SU-DHL-6 (cell line): ENCODE measurements around the gene NDUFA8.

Source experiments
- H2AFZ ChIP-seq: fragments of 200-600 bp; sonication (generic); 2 replicates; pipeline ENCODE4 v1.6.1; 2014; ENCODE audit warnings: low read depth, mild to moderate bottlenecking, moderate library complexity, mixed read lengths, antibody characterized with exemption, low read length; ENCODE audit not compliant: severe bottlenecking
- H3F3A ChIP-seq: fragments of 200-600 bp; shearing (Covaris generic); 2 replicates; pipeline ENCODE4 v1.6.0; 2016; ENCODE audit warnings: antibody characterized with exemption, mild to moderate bottlenecking; ENCODE audit not compliant: insufficient read depth
- H3K27ac ChIP-seq: fragments of 200-600 bp; sonication (generic); 2 replicates; pipeline ENCODE4 v1.5.1; 2016; ENCODE audit warnings: low read depth, mild to moderate bottlenecking, low read length, moderate library complexity, mixed read lengths
- H3K27me3 ChIP-seq: fragments of 200-600 bp; sonication (generic), shearing (Covaris generic); 2 replicates; pipeline ENCODE4 v1.6.0; 2014; ENCODE audit warnings: mild to moderate bottlenecking, low read length
- H3K36me3 ChIP-seq: fragments of 200-600 bp; sonication (generic); 2 replicates; pipeline ENCODE4 v1.6.1; 2014; ENCODE audit warnings: mild to moderate bottlenecking, low read length, mixed read lengths
- H3K4me2 ChIP-seq: fragments of 300-600, 200-600 bp; shearing (Covaris generic), sonication (generic); 2 replicates; pipeline ENCODE4 v1.6.0; 2014; ENCODE audit warnings: low read length, low read depth, mild to moderate bottlenecking; ENCODE audit not compliant: poor library complexity, severe bottlenecking
- H3K4me3 ChIP-seq: fragments of 200-600 bp; sonication (generic); 2 replicates; pipeline ENCODE4 v1.5.1; 2014; ENCODE audit warnings: antibody characterized with exemption, low read length, mild to moderate bottlenecking, mixed read lengths; ENCODE audit not compliant: insufficient read depth, poor library complexity, severe bottlenecking
- H3K79me2 ChIP-seq: fragments of 200-600 bp; sonication (generic); 2 replicates; pipeline ENCODE4 v1.6.1; 2014; ENCODE audit warnings: mild to moderate bottlenecking, low read length, moderate library complexity; ENCODE audit not compliant: insufficient read depth
- H3K9ac ChIP-seq: fragments of 200-600 bp; sonication (generic); 2 replicates; pipeline ENCODE4 v1.7.0; 2014; ENCODE audit warnings: mild to moderate bottlenecking, low read length
- H3K9me2 ChIP-seq: fragments of 200-600 bp; sonication (generic); replicated peaks from 2 replicates; pipeline ENCODE4 v1.6.1; 2014; ENCODE audit warnings: low read length; ENCODE audit not compliant: insufficient read depth
- H3K9me3 ChIP-seq: fragments of 200-600 bp; sonication (generic); 2 replicates; pipeline ENCODE4 v1.6.1; 2014; ENCODE audit warnings: low read length, mixed read lengths; ENCODE audit not compliant: insufficient read depth
- H4K20me1 ChIP-seq: fragments of 200-600 bp; sonication (generic); 2 replicates; pipeline ENCODE4 v1.6.1; 2014; ENCODE audit warnings: low read depth, mild to moderate bottlenecking, antibody characterized with exemption, low read length, moderate library complexity, mixed read lengths
- EZH2phosphoT487 ChIP-seq: fragments of 200-600 bp; sonication (generic), shearing (Covaris generic); conservative IDR thresholded peaks from 2 replicates; pipeline ENCODE4 v1.6.1; 2018; ENCODE audit warnings: mild to moderate bottlenecking, antibody characterized with exemption, low read length, moderate library complexity, mixed read lengths
- TF ChIP-seq, protein P1 (sequence below): fragments of 200-600 bp; sonication (generic); IDR thresholded peaks from one replicate; pipeline ENCODE4 v1.5.1; 2017; ENCODE audit warnings: antibody characterized with exemption, mild to moderate bottlenecking, low read length, moderate library complexity; ENCODE audit not compliant: insufficient read depth, poor library complexity, severe bottlenecking

The NDUFA8 gene

GRCh38 chr9:122112238-122112637, 47.3 kb downstream of the NDUFA8 start:
- no peak overlapping the region for H3K9ac ChIP-seq
- H4K20me1 ChIP-seq = no peaks in the 10 kb centered on the region
- H3K36me3 ChIP-seq = no peaks in the 10 kb centered on the region
- H3K27me3 ChIP-seq = no peaks in the 10 kb centered on the region
- no peaks in the 10 kb centered on the region for H3K79me2 ChIP-seq
- H3F3A ChIP-seq = no peaks in the 10 kb centered on the region
- no peak overlapping the region for H3K27ac ChIP-seq
- H3K9me2 ChIP-seq = no peaks in the 10 kb centered on the region
- no peak overlapping the region for H2AFZ ChIP-seq
- no peak overlapping the region for H3K4me2 ChIP-seq
- H3K4me3 ChIP-seq = no peak overlapping the region
- no peaks in the 10 kb centered on the region for H3K9me3 ChIP-seq
- no peak for TF ChIP-seq EZH2phosphoT487

GRCh38 chr9:122111413-122112085, 48.0 kb downstream of the NDUFA8 start:
- Histone ChIP-seq H3K4me3 (no peak overlapping the region), H3K27ac (no peak overlapping the region), H2AFZ (no peak overlapping the region), H3K9ac (no peak overlapping the region), H3F3A (no peaks in the 10 kb centered on the region), H3K9me3 (no peaks in the 10 kb centered on the region), H3K36me3 (no peaks in the 10 kb centered on the region), H4K20me1 (no peaks in the 10 kb centered on the region), H3K27me3 (no peaks in the 10 kb centered on the region), H3K79me2 (no peaks in the 10 kb centered on the region), H3K9me2 (no peaks in the 10 kb centered on the region), H3K4me2 (no peak overlapping the region)
- TF ChIP-seq EZH2phosphoT487 = no peak
- TF ChIP-seq, protein P1, sequence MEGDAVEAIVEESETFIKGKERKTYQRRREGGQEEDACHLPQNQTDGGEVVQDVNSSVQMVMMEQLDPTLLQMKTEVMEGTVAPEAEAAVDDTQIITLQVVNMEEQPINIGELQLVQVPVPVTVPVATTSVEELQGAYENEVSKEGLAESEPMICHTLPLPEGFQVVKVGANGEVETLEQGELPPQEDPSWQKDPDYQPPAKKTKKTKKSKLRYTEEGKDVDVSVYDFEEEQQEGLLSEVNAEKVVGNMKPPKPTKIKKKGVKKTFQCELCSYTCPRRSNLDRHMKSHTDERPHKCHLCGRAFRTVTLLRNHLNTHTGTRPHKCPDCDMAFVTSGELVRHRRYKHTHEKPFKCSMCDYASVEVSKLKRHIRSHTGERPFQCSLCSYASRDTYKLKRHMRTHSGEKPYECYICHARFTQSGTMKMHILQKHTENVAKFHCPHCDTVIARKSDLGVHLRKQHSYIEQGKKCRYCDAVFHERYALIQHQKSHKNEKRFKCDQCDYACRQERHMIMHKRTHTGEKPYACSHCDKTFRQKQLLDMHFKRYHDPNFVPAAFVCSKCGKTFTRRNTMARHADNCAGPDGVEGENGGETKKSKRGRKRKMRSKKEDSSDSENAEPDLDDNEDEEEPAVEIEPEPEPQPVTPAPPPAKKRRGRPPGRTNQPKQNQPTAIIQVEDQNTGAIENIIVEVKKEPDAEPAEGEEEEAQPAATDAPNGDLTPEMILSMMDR = no peak

DNA sequence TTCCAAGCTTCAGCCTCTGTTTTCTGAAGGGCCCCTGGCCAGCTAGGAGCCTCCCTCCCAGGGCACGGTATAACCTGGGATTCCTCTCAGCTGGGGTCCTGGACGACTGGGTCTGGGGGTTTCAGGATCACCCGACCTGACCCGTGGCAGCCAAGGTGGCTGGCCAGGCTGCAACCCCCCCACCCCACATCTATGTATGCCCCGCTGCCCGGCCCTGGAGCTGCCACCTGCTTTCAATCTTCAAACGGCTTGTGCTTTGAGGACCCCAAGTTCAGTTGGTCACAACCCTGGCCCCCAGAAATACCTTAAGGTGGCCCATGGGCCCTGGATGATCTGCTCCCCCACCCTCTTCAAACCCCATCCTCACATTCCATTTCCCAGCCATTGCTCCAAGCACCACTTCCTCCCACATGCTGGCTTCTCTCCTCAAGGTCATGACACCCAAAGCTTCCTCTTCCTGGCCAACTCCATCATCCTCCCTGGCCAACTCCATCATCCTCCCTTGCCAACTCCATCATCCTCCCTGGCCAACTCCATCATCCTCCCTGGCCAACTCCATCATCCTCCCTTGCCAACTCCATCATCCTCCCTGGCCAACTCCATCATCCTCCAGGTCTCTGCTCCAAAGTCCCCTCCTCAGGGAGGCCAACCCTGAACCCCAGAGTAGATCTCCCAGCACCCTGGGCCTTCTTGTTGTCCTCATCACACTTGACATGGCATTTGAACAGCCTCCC, 49.3 kb downstream of the NDUFA8 start:
- Histone ChIP-seq H3K4me3 (no peak overlapping the region), H3K9me3 (no peaks in the 10 kb centered on the region)
- TF ChIP-seq, protein P1 = no peak
- TF ChIP-seq EZH2phosphoT487 = no peak

More for the DNA sequence above, 49.3 kb downstream of the NDUFA8 start:
- Histone ChIP-seq H3K36me3 (no peaks in the 10 kb centered on the region), H4K20me1 (no peaks in the 10 kb centered on the region), H3K27ac (no peak overlapping the region), H3K4me2 (no peak overlapping the region), H3K27me3 (no peaks in the 10 kb centered on the region), H3K9ac (no peak overlapping the region), H3K79me2 (no peaks in the 10 kb centered on the region), H3K9me2 (no peaks in the 10 kb centered on the region), H3F3A (no peaks in the 10 kb centered on the region), H2AFZ (no peak overlapping the region)
